HEK293T (cell line): ENCODE results near the gene MYL10.

Source experiments
- BHLHE40 ChIP-seq: fragments of 450-650 bp; IDR thresholded peaks from 2 replicates; pipeline ENCODE4 v1.6.1; 2016; ENCODE audit warnings: mild to moderate bottlenecking, moderate library complexity, borderline replicate concordance
- CTBP1 ChIP-seq: fragments of 450-650 bp; IDR thresholded peaks from 2 replicates; pipeline ENCODE4 v1.6.1; 2016; ENCODE audit warnings: borderline replicate concordance
- HDGF ChIP-seq: fragments of 450-650 bp; IDR thresholded peaks from 2 replicates; pipeline ENCODE4 v1.6.1; 2017; ENCODE audit warnings: antibody characterized with exemption, borderline replicate concordance
- LEF1 ChIP-seq: fragments of 450-650 bp; IDR thresholded peaks from 2 replicates; pipeline ENCODE4 v1.6.1; 2017; ENCODE audit warnings: mild to moderate bottlenecking, borderline replicate concordance
- TARDBP ChIP-seq: fragments of 450-650 bp; IDR thresholded peaks from 2 replicates; pipeline ENCODE4 v1.6.1; 2016

GRCh38 chr7:101657171-101657570 is 28.1 kb upstream of the MYL10 start:
- TF ChIP-seq BHLHE40 (no peak), LEF1 (no peak), CTBP1 (no peak), TARDBP (no peak), HDGF (no peak)
